HG02610 (cell line): ENCODE data around the gene PCDHGA5.
"Not testable (repeated sequence)": the region's sequence is repeated elsewhere in the genome, so short reads cannot be mapped to it uniquely, and the experiment has no call there.

ENCODE experiments used
- ATAC-seq: cut with Tn5 transposase; IDR thresholded peaks from one replicate; pipeline ENCODE4 v1.9.1; 2021; ENCODE audit warnings: mild to moderate bottlenecking, moderate library complexity; ENCODE audit not compliant: unreplicated experiment

The PCDHGA5 gene

GRCh38 chr5:141363952-141364660 lies at the start of gene PCDHGA5:
Gene PCDHGA5 (plus strand): TSS chr5:141364162. CDS start chr5:141364331, 169 bp downstream.
- ATAC-seq = no peak

DNA sequence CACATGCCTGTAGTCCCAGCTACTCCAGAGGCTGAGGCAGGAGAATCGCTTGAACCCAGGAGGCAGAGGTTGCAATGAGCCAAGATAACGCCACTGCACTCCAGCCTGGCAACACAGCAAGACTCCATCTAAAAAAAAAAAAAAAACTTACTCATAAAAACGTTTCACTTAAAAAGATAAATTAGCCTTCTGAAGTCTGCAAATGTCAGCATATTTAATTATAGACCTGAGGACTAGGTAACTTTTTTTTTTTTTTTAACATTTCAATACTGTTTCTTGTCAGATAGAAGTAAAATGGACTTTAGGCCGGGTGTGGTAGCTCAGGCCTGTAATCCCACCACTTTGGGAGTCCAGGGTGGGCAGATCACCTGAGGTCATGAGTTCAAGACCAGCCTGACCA lies 47.0 kb upstream of the PCDHGA5 start:
- ATAC-seq = not testable (repeated sequence)

DNA sequence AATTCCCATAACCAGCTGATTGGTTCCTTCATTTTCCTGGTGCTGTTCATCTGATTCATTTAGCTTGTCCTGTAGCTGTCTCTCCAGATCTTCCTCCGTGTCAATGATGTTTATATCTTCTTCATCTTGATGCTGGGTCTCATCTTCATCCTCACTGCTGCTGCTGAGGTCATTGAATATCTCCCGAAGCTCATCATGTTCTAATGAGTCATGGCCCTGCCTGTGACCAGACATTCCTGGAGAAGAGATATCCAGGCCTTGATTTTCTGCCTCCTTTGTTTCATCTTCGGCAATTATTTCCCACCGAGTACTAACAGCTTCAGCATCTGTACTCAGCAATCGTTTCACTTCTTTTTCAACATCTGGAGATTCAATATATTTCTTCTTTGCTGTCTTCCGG lies 44.8 kb upstream of the PCDHGA5 start:
- no peak for ATAC-seq

- ATAC-seq = no peak
These were observed 44.3 kb upstream of the PCDHGA5 start for GRCh38 chr5:141319699-141320098.

- peak; percentile 94 for ATAC-seq
These were observed 43.5 kb upstream of the PCDHGA5 start, which contains the start of gene TAF7 for GRCh38 chr5:141320225-141321169. Gene TAF7 (minus strand): TSS chr5:141320784. CDS start chr5:141320044, 740 bp downstream.

- no peak for ATAC-seq
These were observed 41.7 kb upstream of the PCDHGA5 start for GRCh38 chr5:141322261-141322660.

DNA sequence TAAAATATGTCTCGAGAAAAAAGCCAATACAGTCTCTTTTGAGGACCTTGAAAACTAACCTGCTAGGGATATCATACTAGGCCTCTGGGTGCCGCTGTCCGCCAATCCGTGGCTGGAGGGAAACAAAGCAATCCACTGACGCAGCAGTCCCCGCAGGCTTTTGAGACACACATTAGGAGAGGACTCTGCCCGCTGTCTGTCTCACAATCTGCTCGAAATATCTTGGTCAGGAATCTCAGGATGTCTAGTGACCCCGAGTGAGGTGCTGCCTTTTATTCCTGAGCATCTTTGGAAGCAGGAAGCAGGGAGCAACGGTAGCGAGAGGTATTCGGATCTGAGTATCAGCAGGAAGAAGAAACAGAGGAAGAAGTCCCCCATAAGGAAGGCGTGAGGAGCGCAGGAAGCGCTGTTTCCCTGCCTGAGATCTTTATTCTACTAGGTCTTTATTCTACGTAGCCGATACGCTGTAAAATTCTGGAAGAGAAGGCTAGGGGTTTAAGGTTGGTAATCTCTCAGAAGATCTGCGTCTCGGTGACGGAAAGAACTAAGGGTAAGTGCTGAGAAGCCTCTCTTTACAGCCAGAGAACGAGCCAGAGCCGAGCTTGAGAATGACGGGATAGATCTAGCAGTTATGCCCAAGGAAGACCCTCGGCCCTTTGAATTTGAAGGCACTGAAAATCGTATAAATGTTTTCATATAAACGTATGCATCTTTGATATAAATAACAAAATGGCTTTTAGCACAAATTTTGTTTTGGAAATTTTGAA lies 37.7 kb upstream of the PCDHGA5 start:
- ATAC-seq = peak; percentile 67

DNA sequence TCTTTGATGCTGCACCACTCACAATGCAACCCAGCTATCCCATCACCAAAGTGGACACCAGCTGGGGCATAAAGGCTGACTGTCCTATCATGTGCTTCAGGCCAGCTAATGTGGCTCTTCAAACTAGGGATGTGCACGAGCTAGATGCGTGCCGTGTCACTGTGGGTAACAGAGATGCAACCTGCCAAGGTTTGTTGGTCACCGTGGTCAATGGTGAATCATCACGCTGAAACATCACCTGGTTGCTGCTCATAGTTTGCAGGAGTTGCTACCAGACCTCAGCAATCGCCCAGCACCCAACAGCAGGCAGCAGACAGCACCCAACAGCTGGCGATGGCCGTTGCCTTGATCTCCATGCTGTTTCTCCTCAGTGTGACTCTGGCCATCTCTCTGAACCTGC lies 35.7 kb upstream of the PCDHGA5 start:
- no peak for ATAC-seq

GRCh38 chr5:141330299-141331080 lies 33.5 kb upstream of the PCDHGA5 start, which contains the start of gene PCDHGA1:
Gene PCDHGA1 (plus strand): TSS chr5:141330514.
- no peak for ATAC-seq

DNA sequence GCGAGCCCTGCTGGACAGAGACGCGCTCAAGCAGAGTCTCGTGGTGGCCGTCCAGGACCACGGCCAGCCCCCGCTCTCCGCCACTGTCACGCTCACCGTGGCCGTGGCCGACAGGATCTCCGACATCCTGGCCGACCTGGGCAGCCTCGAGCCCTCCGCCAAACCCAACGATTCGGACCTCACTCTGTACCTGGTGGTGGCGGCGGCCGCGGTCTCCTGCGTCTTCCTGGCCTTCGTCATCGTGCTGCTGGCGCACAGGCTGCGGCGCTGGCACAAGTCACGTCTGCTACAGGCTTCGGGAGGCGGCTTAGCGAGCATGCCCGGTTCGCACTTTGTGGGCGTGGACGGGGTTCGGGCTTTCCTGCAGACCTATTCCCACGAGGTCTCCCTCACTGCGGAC lies 31.4 kb upstream of the PCDHGA5 start:
- ATAC-seq = not testable (repeated sequence)

DNA sequence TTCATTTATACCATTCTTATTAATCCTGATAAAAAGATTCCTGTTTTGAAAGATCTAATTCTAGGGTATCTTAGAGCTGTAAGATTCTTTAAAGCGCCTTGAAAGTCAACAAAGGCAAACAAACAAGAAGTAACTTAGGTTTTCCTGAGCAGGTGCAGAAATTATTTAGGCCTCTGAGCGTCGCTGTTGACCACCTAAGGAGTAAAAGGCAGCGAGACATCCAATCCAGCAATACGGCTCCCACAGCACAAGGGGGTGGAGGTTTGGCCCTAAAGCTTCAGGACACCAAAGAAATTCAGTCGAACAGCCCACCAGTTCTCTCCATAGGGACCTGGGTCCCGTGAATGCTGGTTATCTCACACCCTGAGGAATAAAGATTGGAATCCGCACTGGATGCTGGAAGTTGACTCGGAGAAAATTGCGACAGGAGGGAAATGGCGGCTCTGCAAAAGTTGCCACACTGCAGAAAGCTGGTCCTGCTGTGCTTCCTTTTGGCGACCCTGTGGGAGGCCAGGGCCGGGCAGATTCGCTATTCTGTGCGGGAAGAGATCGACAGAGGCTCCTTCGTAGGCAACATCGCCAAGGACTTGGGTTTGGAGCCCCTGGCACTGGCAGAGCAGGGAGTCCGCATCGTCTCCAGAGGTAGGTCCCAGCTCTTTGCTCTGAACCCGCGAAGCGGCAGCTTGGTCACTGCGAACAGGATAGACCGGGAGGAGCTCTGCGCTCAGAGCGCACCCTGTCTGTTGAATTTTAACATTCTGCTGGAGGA lies 25.2 kb upstream of the PCDHGA5 start, which contains the start of gene PCDHGA2:
TSS of gene PCDHGA2 (plus strand) at position 223 of the 769 bp plus-strand sequence.
- no peak for ATAC-seq

- ATAC-seq = not testable (repeated sequence)
These were observed 23.1 kb upstream of the PCDHGA5 start for GRCh38 chr5:141340781-141341354.

DNA sequence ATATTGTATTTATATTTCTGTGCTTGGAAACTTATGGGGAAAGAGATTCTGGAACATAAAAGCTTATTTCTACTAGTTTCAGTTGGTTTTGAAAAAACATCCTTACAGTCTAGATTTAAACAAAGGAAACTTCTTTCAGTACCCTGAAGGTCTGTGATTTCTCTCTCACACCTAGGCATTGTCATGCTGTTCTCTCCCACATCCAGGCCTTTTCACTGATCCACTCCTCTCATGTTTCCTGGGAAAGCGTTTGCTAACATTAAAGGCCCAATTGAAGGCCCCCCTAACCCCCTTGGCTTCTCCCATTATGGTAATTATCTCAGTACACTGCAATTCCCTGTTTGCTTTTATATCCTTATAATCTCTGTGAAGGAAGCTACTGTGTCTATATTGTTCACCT lies 21.2 kb upstream of the PCDHGA5 start:
- no peak for ATAC-seq

GRCh38 chr5:141343242-141343952 lies 20.6 kb upstream of the PCDHGA5 start, which contains the start of gene PCDHGA3:
Gene PCDHGA3 (plus strand): TSS chr5:141343829. CDS start chr5:141344034, 205 bp downstream.
- ATAC-seq = no peak

DNA sequence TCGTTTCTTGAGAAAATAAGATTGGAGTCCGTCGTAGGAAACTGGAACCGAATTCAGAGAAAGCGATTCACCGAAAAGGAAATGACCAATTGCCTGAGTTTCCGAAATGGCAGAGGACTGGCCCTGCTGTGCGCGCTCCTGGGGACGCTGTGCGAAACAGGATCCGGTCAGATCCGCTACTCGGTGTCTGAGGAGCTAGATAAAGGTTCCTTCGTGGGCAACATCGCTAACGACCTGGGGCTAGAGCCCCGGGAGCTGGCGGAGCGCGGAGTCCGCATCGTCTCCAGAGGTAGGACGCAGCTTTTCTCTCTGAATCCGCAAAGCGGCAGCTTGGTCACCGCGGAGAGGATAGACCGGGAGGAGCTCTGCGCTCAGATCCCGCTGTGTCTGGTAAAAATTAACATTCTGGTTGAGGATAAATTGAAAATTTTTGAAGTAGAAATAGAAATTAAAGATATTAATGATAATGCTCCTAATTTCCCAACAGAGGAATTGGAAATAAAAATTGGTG lies 20.0 kb upstream of the PCDHGA5 start:
- no peak for ATAC-seq

DNA sequence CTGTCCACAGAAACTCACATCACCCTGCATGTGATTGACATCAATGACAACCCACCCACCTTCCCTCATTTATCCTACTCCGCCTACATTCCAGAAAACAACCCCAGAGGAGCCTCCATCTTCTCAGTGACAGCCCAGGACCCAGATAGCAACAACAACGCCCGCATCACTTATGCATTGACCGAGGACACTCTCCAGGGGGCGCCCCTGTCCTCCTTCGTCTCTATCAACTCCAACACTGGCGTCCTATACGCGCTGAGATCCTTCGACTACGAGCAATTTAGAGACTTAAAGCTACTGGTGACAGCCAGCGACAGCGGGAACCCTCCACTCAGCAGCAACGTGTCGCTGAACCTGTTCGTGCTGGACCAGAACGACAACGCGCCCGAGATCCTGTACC lies 18.6 kb upstream of the PCDHGA5 start:
- ATAC-seq = no peak

GRCh38 chr5:141346017-141346416 lies 17.9 kb upstream of the PCDHGA5 start:
- ATAC-seq = not testable (repeated sequence)
